Measurements from ENCODE around the gene TEC. TPM values are rescaled to one million over a fixed set of nuclear protein-coding genes. Genes with fewer than 3 reads are reported as not detected.
A peak's percentile ranks its signal among the peaks of the same experiment; 100 is the strongest.
"Not testable (repeated sequence)": the region's sequence is repeated elsewhere in the genome, so short reads cannot be mapped to it uniquely, and the experiment has no call there.

TEC gene
- total and polyA plus RNA-seq, 7 donors: 0.80 to 2.0 (median 0.92) TPM

- no peak overlapping the region for H3K4me3 ChIP-seq
- intact Hi-C loops (cut with DNase I): loop anchor here in 1 of 2 donors (10.0 kb wide), 1 partner anchor 105 kb away; no protein-coding TSS in a partner anchor
- DNase-seq: no peak
Measured at GRCh38 chr4:48169636-48170035, 100.0 kb downstream of the TEC start.

GRCh38 chr4:48167538-48168263 lies 101.9 kb downstream of the TEC start:
- H3K4me1 ChIP-seq: peaks cover 7% of the 10 kb centered on the region
- H3K36me3 ChIP-seq (ENCODE audit: insufficient read depth in 1 of 2, low read depth in 1 of 2): peaks cover 0 to 6% of the 10 kb centered on the region in 2 donors
- no peaks in the 10 kb centered on the region for H3K27me3 ChIP-seq (ENCODE audit: insufficient read depth in 3 of 3, low read length in 2 of 3)
- no peak for ATAC-seq
- 73 to 80% (median 77%) methylated on average over 5 of the region's 5 CpGs for WGBS, 3 donors
- no peak for TF ChIP-seq CTCF (IDR thresholded peaks at IDR 0.05)
- H3K9me3 ChIP-seq: no peaks in the 10 kb centered on the region
- no peak for DNase-seq
- H3K4me3 ChIP-seq: no peak overlapping the region
- H3K27ac ChIP-seq: no peak overlapping the region
- intact Hi-C loops (cut with DNase I): no loop called here

More at GRCh38 chr4:48169636-48170035, 100.0 kb downstream of the TEC start:
- H3K27ac ChIP-seq: no peak overlapping the region
- WGBS, 3 donors: 0 to 67% (median 46%) methylated on average over 1 of the region's 1 CpG
- no peaks in the 10 kb centered on the region for H3K9me3 ChIP-seq
- H3K4me1 ChIP-seq: peaks cover 16% of the 10 kb centered on the region
- TF ChIP-seq CTCF (IDR thresholded peaks at IDR 0.05): no peak
- H3K36me3 ChIP-seq (ENCODE audit: insufficient read depth in 1 of 2, low read depth in 1 of 2): peaks cover 0 to 6% of the 10 kb centered on the region in 2 donors
- peak in 2 of 4 donors; percentile 34 to 49 for ATAC-seq
- no peaks in the 10 kb centered on the region for H3K27me3 ChIP-seq (ENCODE audit: insufficient read depth in 3 of 3, low read length in 2 of 3)

- ATAC-seq; intact Hi-C loops (cut with DNase I): not testable (repeated sequence)
- WGBS, 3 donors: 89 to 91% (median 90%) methylated on average over 9 of the region's 9 CpGs
Measured at GRCh38 chr4:48164561-48164960, 105.1 kb downstream of the TEC start.

GRCh38 chr4:48163746-48164145 lies 105.9 kb downstream of the TEC start:
- Histone ChIP-seq H3K27ac (no peak overlapping the region), H3K4me3 (no peak overlapping the region), H3K27me3 (ENCODE audit: insufficient read depth in 3 of 3, low read length in 2 of 3) (no peaks in the 10 kb centered on the region), H3K9me3 (no peaks in the 10 kb centered on the region), H3K4me1 (no peaks in the 10 kb centered on the region), H3K36me3 (ENCODE audit: insufficient read depth in 1 of 2, low read depth in 1 of 2) (peaks cover 0 to 6% of the 10 kb centered on the region in 2 donors)
- WGBS, 3 donors: 74 to 88% (median 84%) methylated on average over 1 of the region's 1 CpG
- intact Hi-C loops (cut with DNase I): no loop called here
- no peak for TF ChIP-seq CTCF (IDR thresholded peaks at IDR 0.05)
- DNase-seq (no peak), ATAC-seq (no peak)

More at GRCh38 chr4:48164561-48164960, 105.1 kb downstream of the TEC start:
- not testable (repeated sequence) for H3K27me3 ChIP-seq (ENCODE audit: insufficient read depth in 3 of 3, low read length in 2 of 3); DNase-seq; H3K27ac ChIP-seq; H3K36me3 ChIP-seq (ENCODE audit: insufficient read depth in 1 of 2, low read depth in 1 of 2); H3K4me3 ChIP-seq; H3K9me3 ChIP-seq; H3K4me1 ChIP-seq

- WGBS, 3 donors: 77 to 82% (median 82%) methylated on average over 4 of the region's 4 CpGs
- no peak overlapping the region for H3K27ac ChIP-seq
- DNase-seq (no peak), ATAC-seq (no peak)
- H3K4me3 ChIP-seq: no peak overlapping the region
- peaks cover 0 to 4% of the 10 kb centered on the region in 2 donors for H3K36me3 ChIP-seq (ENCODE audit: insufficient read depth in 1 of 2, low read depth in 1 of 2)
- TF ChIP-seq CTCF (IDR thresholded peaks at IDR 0.05): no peak
- H3K4me1 ChIP-seq: no peaks in the 10 kb centered on the region
- no peaks in the 10 kb centered on the region for H3K27me3 ChIP-seq (ENCODE audit: insufficient read depth in 3 of 3, low read length in 2 of 3)
- H3K9me3 ChIP-seq: no peaks in the 10 kb centered on the region
- intact Hi-C loops (cut with DNase I): no loop called here
Measured at GRCh38 chr4:48162162-48162561, 107.5 kb downstream of the TEC start.

Measured in psoas muscle (tissue), 8 donors.